ENCODE data around the gene ARNT2.

The ARNT2 gene

DNA sequence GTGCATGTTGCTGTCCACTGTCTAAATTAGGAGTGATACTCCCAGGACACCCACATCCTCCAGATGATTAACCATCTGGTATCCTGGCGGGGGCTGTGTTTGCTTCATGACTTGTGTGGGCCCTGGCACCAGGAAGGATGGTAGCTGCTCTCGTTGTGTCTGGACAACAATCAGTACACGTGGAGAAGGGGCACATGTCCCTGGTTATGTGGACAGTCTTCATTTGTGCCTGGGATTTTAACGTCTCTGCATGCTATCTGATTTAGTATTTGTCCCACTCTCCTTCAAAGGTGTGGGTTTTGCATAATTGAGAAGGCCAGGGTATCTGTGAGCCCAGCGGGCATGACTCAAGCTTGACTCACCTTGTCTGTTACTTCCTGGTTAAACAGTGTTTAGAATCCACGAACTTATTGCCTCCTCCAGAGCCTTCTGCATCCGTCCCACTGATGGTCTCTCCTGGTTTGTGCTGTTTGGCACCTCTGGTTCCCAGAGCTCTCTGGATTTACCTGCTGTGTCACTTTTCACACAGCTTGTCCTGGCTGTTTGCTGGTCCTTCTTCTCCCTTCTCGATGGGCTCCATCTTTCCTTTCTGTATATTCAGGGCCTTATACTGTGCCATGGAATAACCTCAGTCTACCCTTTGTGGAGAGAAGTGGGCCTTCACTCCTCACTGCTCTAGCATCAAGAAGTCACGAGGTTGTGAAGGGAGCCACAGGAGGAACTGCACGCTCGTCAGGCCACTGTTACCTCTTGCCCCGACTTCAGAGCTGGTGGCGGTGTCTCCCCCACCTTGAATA lies 32.5 kb downstream of the ARNT2 start:
- TF ChIP-seq CTCF (IDR thresholded peaks at IDR 0.05; ENCODE audit: low read depth, low read length, missing control alignments) = no peak
- no peak for DNase-seq (ENCODE audit: low read depth)
- no peak overlapping the region for H3K4me3 ChIP-seq (ENCODE audit: low read depth, low read length)
- in situ Hi-C loops (cut with HindIII; ENCODE audit: low sequenced_read_pairs) = no loop called here

DNA sequence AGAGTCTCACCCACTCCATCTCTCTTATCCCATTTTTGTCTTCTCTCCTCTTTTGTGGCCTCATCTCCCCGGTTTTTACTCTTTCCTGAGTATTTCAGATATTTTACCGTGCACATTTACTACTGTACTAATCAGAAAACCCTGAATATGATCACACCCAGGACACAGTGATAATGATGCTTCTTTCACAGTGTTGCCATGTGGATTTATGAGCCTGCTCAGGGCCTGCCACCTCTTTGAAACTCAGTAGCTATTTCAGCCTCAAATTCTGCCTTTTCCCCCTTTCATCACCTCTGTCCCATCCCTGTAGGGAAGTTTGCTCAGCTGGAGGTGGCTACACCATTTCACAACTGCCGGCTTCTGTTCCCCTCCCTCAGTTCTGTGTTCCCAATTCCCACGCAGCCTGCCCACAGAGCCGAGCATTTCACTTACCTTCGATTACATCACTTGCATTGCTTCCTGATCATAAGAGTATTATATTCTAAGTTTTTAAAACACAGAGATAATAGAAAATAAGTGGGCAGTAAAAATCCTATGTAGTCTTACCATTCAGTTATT lies 33.2 kb downstream of the ARNT2 start:
- no peak for DNase-seq (ENCODE audit: low read depth)
- no peak overlapping the region for H3K4me3 ChIP-seq (ENCODE audit: low read depth, low read length)
- in situ Hi-C loops (cut with HindIII; ENCODE audit: low sequenced_read_pairs) = no loop called here
- TF ChIP-seq CTCF (IDR thresholded peaks at IDR 0.05; ENCODE audit: low read depth, low read length, missing control alignments) = no peak

- in situ Hi-C loops (cut with HindIII; ENCODE audit: low sequenced_read_pairs) = no loop called here
- no peak overlapping the region for H3K4me3 ChIP-seq (ENCODE audit: low read depth, low read length)
- TF ChIP-seq CTCF (IDR thresholded peaks at IDR 0.05; ENCODE audit: low read depth, low read length, missing control alignments) = no peak
- DNase-seq (ENCODE audit: low read depth) = no peak
These were observed 35.0 kb downstream of the ARNT2 start for GRCh38 chr15:80439140-80439539.

- H3K4me3 ChIP-seq (ENCODE audit: low read depth, low read length) = no peak overlapping the region
- no peak for TF ChIP-seq CTCF (IDR thresholded peaks at IDR 0.05; ENCODE audit: low read depth, low read length, missing control alignments)
- in situ Hi-C loops (cut with HindIII; ENCODE audit: low sequenced_read_pairs) = no loop called here
- DNase-seq (ENCODE audit: low read depth) = no peak
These were observed 35.8 kb downstream of the ARNT2 start for GRCh38 chr15:80440024-80440423.

DNA sequence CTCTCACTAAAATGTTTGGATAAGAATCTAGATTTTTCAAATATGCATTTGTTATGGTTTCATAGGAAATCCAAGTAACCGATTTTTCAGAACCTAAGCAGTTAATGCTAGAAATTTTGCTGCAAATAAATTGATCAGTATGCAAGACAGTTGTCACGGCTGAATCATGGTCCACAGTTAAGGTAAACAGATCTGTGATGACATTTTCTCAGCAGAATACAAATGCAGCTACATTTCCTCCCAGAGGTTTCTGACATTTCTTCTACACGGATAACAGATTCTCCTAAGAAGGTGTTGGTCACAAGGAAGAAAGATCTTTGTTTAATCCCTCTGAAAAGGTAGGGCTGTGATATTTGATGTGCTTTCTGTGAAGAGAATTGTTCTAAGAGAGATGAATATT lies 36.9 kb downstream of the ARNT2 start:
- no peak overlapping the region for H3K4me3 ChIP-seq (ENCODE audit: low read depth, low read length)
- in situ Hi-C loops (cut with HindIII; ENCODE audit: low sequenced_read_pairs) = no loop called here
- no peak for TF ChIP-seq CTCF (IDR thresholded peaks at IDR 0.05; ENCODE audit: low read depth, low read length, missing control alignments)
- no peak for DNase-seq (ENCODE audit: low read depth)

- in situ Hi-C loops (cut with HindIII; ENCODE audit: low sequenced_read_pairs) = no loop called here
- no peak for TF ChIP-seq CTCF (IDR thresholded peaks at IDR 0.05; ENCODE audit: low read depth, low read length, missing control alignments)
These were observed 37.5 kb downstream of the ARNT2 start for GRCh38 chr15:80441714-80442113.

More at GRCh38 chr15:80441714-80442113, 37.5 kb downstream of the ARNT2 start:
- DNase-seq (ENCODE audit: low read depth) = no peak
- H3K4me3 ChIP-seq (ENCODE audit: low read depth, low read length) = no peak overlapping the region

Measured in astrocyte of the cerebellum (primary cell).